Gastrocnemius medialis (tissue), 4 donors: ENCODE results near the gene COL1A1.

Experiments
- CTCF ChIP-seq, 5 experiments: fragments of 450-650 bp in 3 of 5; fragments of 200-600 bp in 2 of 5; sonication (generic) in 2 of 5; IDR thresholded peaks in 4 of 5; conservative IDR thresholded peaks in 1 of 5; 1 replicate in 4 of 5; 2 replicates in 1 of 5; pipeline ENCODE4 v1.5.1; 2016 to 2019; ENCODE audit warnings: antibody characterized with exemption in 5 of 5, mild to moderate bottlenecking in 3 of 5, moderate library complexity in 3 of 5
- POLR2A ChIP-seq, 2 donors: fragments of 450-650 bp; IDR thresholded peaks; one replicate each; pipeline ENCODE4 v1.6.1; 2017; ENCODE audit warnings: antibody characterized with exemption in 2 of 2, mild to moderate bottlenecking in 2 of 2, moderate library complexity in 2 of 2

GRCh38 chr17:50213026-50214022 lies 11.9 kb upstream of the COL1A1 start:
- TF ChIP-seq POLR2A (IDR thresholded peaks at IDR 0.05): no peak
- no peak for TF ChIP-seq CTCF (IDR thresholded peaks at IDR 0.05 in 4 of 5, conservative IDR thresholded peaks at IDR 0.05 in 1 of 5)
